Gastrocnemius medialis (tissue), 4 donors: ENCODE results near the gene SLC17A4.

Experiments used
- CTCF ChIP-seq, 5 experiments: fragments of 450-650 bp in 3 of 5; fragments of 200-600 bp in 2 of 5; sonication (generic) in 2 of 5; IDR thresholded peaks in 4 of 5; conservative IDR thresholded peaks in 1 of 5; 1 replicate in 4 of 5; 2 replicates in 1 of 5; pipeline ENCODE4 v1.5.1; 2016 to 2019; ENCODE audit warnings: antibody characterized with exemption in 5 of 5, mild to moderate bottlenecking in 3 of 5, moderate library complexity in 3 of 5
- POLR2A ChIP-seq, 2 donors: fragments of 450-650 bp; IDR thresholded peaks; one replicate each; pipeline ENCODE4 v1.6.1; 2017; ENCODE audit warnings: antibody characterized with exemption in 2 of 2, mild to moderate bottlenecking in 2 of 2, moderate library complexity in 2 of 2

DNA sequence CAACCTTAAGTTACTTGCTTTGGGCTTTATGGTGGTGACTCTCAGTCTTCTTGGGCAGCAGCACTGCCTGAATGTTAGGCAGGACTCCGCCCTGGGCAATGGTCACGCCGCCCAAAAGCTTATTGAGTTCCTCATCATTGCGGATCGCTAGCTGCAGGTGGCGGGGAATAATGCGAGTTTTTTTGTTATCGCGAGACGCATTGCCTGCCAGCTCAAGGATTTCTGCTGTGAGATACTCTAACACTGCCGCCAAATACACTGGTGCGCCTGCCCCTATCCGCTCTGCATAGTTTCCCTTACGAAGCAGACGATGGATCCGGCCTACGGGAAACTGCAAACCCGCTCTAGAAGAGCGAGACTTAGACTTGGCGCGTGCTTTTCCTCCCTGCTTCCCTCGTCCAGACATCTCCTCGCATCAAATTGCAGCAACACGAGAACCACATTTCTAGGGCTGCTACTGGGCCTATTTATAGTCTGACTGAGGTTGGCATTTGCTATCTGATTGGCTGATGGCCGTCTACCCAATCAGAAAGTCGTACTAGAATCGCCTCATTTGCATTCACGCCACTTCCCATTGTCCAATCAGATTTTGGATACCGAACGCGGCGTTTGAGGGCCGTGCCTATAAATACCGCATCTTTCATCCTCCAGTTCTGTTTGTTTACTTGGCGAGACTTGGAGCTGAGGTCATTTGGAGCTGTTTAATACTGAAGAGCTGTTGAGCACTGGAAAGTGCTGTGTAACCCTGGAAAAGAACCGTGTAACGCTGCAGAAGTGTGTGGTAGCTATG lies 28.2 kb upstream of the SLC17A4 start:
- no peak for TF ChIP-seq POLR2A (IDR thresholded peaks at IDR 0.05)
- no peak for TF ChIP-seq CTCF (IDR thresholded peaks at IDR 0.05 in 4 of 5, conservative IDR thresholded peaks at IDR 0.05 in 1 of 5)
